ENCODE results near the gene ATOH8.
A peak's percentile ranks its signal among the peaks of the same experiment; 100 is the strongest.

The ATOH8 gene

GRCh38 chr2:85724731-85725181 is 29.0 kb upstream of the ATOH8 start:
- H3K27me3 Mint-ChIP-seq = peaks cover 7 to 27% of the 10 kb centered on the region in 2 donors
- no peak for ATAC-seq (replicated peaks)
- peaks cover 4% of the 10 kb centered on the region for H3K36me3 Mint-ChIP-seq (ENCODE audit: insufficient read depth)
- no peaks in the 10 kb centered on the region for H3K9me3 Mint-ChIP-seq
- DNase-seq = no peak
- H3K27ac Mint-ChIP-seq = peak overlapping the region in 1 of 2 donors; percentile 16
- no peak overlapping the region for H3K4me3 Mint-ChIP-seq
- peaks cover 7 to 10% of the 10 kb centered on the region in 2 donors for H3K4me1 Mint-ChIP-seq (ENCODE audit: low read depth in 2 of 2)

DNA sequence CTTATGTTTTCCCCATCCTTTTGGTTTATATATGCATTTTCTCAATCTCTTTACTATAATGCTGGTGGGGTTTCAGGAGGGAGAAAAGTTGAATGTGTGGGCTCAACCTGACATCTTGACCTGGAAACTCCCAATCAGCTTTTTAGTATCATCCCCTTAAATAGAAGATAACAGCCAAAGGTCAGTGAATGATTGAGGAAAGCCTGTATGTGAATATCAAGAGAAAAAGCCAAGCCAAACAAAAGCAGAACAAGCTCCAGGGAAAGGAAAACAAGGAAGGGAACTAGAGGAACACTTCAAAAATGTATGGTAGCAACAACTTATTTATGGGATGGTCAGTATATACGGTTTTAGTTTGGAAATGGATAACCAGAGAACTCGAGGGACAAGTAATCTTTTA is 28.3 kb upstream of the ATOH8 start:
- peaks cover 9 to 30% of the 10 kb centered on the region in 2 donors for H3K27me3 Mint-ChIP-seq
- DNase-seq (no peak), ATAC-seq (replicated peaks) (no peak)
- H3K9me3 Mint-ChIP-seq = no peaks in the 10 kb centered on the region
- H3K4me1 Mint-ChIP-seq (ENCODE audit: low read depth in 2 of 2) = peaks cover 7 to 10% of the 10 kb centered on the region in 2 donors
- H3K4me3 Mint-ChIP-seq = no peak overlapping the region
- H3K36me3 Mint-ChIP-seq (ENCODE audit: insufficient read depth) = peaks cover 4% of the 10 kb centered on the region
- H3K27ac Mint-ChIP-seq = no peak overlapping the region

- H3K4me1 Mint-ChIP-seq (ENCODE audit: low read depth in 2 of 2) = peaks cover 7 to 10% of the 10 kb centered on the region in 2 donors
- DNase-seq (no peak), ATAC-seq (replicated peaks) (no peak)
- H3K36me3 Mint-ChIP-seq (ENCODE audit: insufficient read depth) = peaks cover 4% of the 10 kb centered on the region
- peaks cover 9 to 30% of the 10 kb centered on the region in 2 donors for H3K27me3 Mint-ChIP-seq
- H3K4me3 Mint-ChIP-seq = no peak overlapping the region
- no peaks in the 10 kb centered on the region for H3K9me3 Mint-ChIP-seq
- H3K27ac Mint-ChIP-seq = no peak overlapping the region
Measured at GRCh38 chr2:85727798-85728197, 26.0 kb upstream of the ATOH8 start.

DNA sequence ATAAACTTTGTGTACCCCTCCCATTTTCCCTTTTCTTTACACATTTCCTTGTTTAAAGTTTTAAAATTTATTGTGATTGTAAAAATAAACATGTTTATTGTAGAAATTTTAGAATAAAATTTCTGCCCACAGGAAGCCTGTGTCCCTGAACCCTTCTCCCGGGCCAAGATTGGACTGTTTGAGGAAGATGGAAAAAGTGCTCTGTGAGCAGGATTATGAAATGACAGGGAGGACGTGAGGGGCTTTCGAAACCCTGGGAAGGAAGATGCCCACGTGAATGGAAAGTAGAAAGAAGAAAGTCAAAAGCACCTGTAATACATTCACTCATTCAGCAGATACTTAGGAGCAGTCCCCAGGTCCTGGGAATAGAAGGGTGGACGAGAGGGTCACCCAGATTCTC is 25.4 kb upstream of the ATOH8 start:
- no peak for ATAC-seq (replicated peaks)
- Mint-ChIP-seq H3K4me1 (ENCODE audit: low read depth in 2 of 2) (peaks cover 7 to 10% of the 10 kb centered on the region in 2 donors), H3K4me3 (no peak overlapping the region), H3K9me3 (no peaks in the 10 kb centered on the region), H3K27me3 (peaks cover 9 to 30% of the 10 kb centered on the region in 2 donors), H3K27ac (no peak overlapping the region), H3K36me3 (ENCODE audit: insufficient read depth) (peaks cover 4% of the 10 kb centered on the region)
- no peak for DNase-seq

DNA sequence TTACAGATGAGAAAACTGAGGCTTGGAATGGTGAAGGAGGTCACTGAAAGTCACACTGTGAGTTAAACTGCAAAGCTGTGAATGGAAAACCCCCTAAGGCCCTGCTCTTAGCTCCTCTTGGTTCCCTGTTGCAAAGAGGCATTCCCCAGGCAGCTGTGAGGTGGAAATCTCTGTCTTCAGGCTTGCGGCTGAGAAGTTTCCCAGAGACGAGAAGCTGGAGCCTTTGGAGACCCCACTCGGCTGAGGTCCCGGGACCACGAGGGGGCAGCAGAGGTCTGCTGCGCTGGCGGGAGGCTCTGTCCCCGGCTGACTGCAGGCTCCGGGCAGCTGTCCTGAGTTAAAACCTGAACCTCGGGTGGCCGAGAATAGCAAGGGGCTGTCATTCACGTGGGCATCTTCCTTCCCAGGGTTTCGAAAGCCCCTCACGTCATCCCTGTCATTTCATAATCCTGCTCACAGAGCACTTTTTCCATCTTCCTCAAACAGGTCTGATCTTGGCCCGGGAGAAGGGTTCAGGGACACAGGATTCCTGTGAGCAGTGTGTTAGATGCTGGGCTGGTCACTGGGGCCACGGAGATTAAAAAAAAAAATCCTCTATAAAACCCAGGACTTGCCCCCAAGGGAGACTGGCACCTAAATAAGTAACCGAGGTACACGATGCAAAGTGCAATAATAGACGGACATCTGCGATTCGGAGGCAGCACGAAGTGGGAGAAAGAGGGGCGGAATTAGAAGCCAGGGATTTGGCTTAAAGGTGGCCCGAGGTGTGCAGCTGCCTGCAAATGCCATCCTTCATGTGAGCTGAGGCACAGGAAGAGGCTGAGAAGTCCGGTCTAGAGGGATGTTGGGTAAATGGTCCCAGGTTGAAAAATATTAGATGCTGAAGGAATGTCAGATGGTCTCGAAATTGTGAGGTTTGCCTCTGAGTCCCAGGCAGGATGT is 24.6 kb upstream of the ATOH8 start:
- Mint-ChIP-seq H3K36me3 (ENCODE audit: insufficient read depth) (peaks cover 4% of the 10 kb centered on the region), H3K4me3 (peak overlapping the region in 1 of 2 donors; percentile 8), H3K27ac (no peak overlapping the region), H3K27me3 (peaks cover 9 to 35% of the 10 kb centered on the region in 2 donors), H3K4me1 (ENCODE audit: low read depth in 2 of 2) (peaks cover 7 to 10% of the 10 kb centered on the region in 2 donors), H3K9me3 (no peaks in the 10 kb centered on the region)
- DNase-seq = peak; percentile 66 to 72 (median 72)
- ATAC-seq (replicated peaks) = peak; percentile 92

GRCh38 chr2:85729825-85730510 is 23.8 kb upstream of the ATOH8 start:
- Mint-ChIP-seq H3K27me3 (peaks cover 9 to 41% of the 10 kb centered on the region in 2 donors), H3K9me3 (no peaks in the 10 kb centered on the region), H3K4me3 (no peak overlapping the region), H3K36me3 (ENCODE audit: insufficient read depth) (peaks cover 4% of the 10 kb centered on the region), H3K27ac (no peak overlapping the region), H3K4me1 (ENCODE audit: low read depth in 2 of 2) (peaks cover 7 to 10% of the 10 kb centered on the region in 2 donors)
- DNase-seq (no peak), ATAC-seq (replicated peaks) (no peak)

- no peak overlapping the region for H3K4me3 Mint-ChIP-seq
- no peaks in the 10 kb centered on the region for H3K9me3 Mint-ChIP-seq
- no peak for ATAC-seq (replicated peaks)
- peaks cover 7 to 10% of the 10 kb centered on the region in 2 donors for H3K4me1 Mint-ChIP-seq (ENCODE audit: low read depth in 2 of 2)
- H3K36me3 Mint-ChIP-seq (ENCODE audit: insufficient read depth) = peaks cover 4% of the 10 kb centered on the region
- no peak overlapping the region for H3K27ac Mint-ChIP-seq
- no peak for DNase-seq
- H3K27me3 Mint-ChIP-seq = peaks cover 9 to 35% of the 10 kb centered on the region in 2 donors
Measured at GRCh38 chr2:85730686-85731230, 23.0 kb upstream of the ATOH8 start.

GRCh38 chr2:85731606-85732005 is 22.2 kb upstream of the ATOH8 start:
- no peaks in the 10 kb centered on the region for H3K9me3 Mint-ChIP-seq
- ATAC-seq (replicated peaks) (no peak), DNase-seq (no peak)
- H3K27ac Mint-ChIP-seq = no peak overlapping the region
- H3K27me3 Mint-ChIP-seq = peaks cover 9 to 33% of the 10 kb centered on the region in 2 donors
- H3K4me3 Mint-ChIP-seq = no peak overlapping the region
- H3K4me1 Mint-ChIP-seq (ENCODE audit: low read depth in 2 of 2) = peaks cover 7 to 10% of the 10 kb centered on the region in 2 donors
- H3K36me3 Mint-ChIP-seq (ENCODE audit: insufficient read depth) = peaks cover 4% of the 10 kb centered on the region

DNA sequence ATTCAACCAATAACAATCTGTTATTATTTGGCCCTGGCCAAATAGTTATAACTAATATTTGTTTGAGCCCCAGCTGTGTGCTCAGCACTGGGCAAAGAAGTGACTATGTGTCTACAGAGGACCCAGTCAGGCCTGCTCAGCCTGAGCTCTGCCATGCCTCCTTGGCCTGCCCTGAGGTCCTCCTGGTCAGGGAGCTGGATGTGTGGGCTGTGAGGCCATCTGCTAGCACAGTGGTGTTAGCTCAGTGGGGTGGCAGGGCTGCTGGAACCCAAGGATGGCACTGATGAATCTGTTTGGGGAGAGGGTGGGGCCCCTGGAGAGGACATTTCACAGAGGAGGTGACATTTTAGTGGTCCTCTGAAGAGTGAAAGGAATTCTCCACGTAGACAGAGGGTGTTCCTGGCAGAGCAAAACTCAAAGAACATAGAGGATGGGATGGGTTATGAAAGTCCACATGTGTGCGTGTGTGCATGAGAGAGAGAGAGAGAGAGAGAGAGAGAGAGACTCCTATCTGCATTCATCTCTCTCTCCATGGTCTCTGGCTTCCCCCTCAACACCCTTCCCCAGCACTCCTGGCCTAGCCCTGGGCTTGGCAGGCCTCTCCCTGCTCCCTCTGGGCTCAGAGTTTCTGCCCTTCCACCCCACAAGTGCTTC is 21.2 kb upstream of the ATOH8 start:
- no peak overlapping the region for H3K27ac Mint-ChIP-seq
- ATAC-seq (replicated peaks) = no peak
- no peak for DNase-seq
- peaks cover 7 to 10% of the 10 kb centered on the region in 2 donors for H3K4me1 Mint-ChIP-seq (ENCODE audit: low read depth in 2 of 2)
- peaks cover 4% of the 10 kb centered on the region for H3K36me3 Mint-ChIP-seq (ENCODE audit: insufficient read depth)
- no peak overlapping the region for H3K4me3 Mint-ChIP-seq
- H3K27me3 Mint-ChIP-seq = peaks cover 14 to 33% of the 10 kb centered on the region in 2 donors
- no peaks in the 10 kb centered on the region for H3K9me3 Mint-ChIP-seq

DNA sequence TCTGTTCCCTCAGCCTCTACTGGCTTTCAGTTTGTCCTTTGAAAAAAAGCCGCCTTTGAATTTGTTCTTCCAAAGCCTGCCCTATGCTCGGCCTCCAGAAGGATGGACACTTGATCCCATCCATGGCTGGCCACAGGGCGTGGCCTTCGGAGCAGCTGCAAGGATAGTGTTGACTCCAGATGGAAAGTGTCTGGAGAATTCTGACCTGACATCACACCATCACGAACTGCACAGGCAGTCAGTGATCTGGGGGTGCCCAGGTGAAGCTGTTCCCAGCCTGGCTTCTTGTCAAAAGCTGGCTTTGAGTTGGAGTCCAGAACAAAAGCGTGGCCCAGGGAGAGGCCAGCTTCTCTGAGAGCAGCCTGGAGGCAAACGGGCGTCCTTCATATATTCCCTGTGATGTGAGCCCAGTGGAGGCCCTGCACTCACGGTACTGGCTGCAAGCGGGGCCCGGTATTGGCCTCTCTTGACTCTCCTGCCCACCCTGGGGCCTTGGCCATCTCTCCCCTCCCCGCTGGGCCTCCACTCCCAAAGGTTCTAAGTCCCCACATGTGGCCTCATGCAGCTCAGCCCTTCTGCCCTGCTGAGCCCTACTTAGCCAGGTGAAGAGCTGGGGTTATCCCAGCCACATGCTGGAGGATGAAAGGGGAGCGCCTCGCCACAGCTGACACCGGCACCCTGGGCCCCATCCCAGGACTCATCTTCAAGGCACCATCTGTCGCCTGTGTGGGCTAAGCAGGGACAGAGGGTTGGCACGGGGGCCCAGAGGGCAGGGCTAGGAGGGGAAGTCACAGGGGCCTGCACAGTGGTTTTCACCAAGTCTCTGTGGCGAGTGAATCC is 20.4 kb upstream of the ATOH8 start:
- H3K27ac Mint-ChIP-seq = no peak overlapping the region
- H3K27me3 Mint-ChIP-seq = peaks cover 14 to 32% of the 10 kb centered on the region in 2 donors

GRCh38 chr2:85734015-85734414 is 19.8 kb upstream of the ATOH8 start:
- H3K36me3 Mint-ChIP-seq (ENCODE audit: insufficient read depth) = peaks cover 1% of the 10 kb centered on the region
- H3K27me3 Mint-ChIP-seq = peaks cover 14 to 25% of the 10 kb centered on the region in 2 donors
- H3K4me3 Mint-ChIP-seq = no peak overlapping the region
- no peaks in the 10 kb centered on the region for H3K9me3 Mint-ChIP-seq
- DNase-seq = no peak
- H3K4me1 Mint-ChIP-seq (ENCODE audit: low read depth in 2 of 2) = peaks cover 5 to 7% of the 10 kb centered on the region in 2 donors
- H3K27ac Mint-ChIP-seq = no peak overlapping the region
- no peak for ATAC-seq (replicated peaks)

More for the DNA sequence above, 20.4 kb upstream of the ATOH8 start:
- H3K9me3 Mint-ChIP-seq = no peaks in the 10 kb centered on the region
- DNase-seq (no peak), ATAC-seq (replicated peaks) (no peak)
- H3K4me3 Mint-ChIP-seq = no peak overlapping the region
- H3K4me1 Mint-ChIP-seq (ENCODE audit: low read depth in 2 of 2) = peaks cover 7 to 10% of the 10 kb centered on the region in 2 donors
- H3K36me3 Mint-ChIP-seq (ENCODE audit: insufficient read depth) = peaks cover 4% of the 10 kb centered on the region

GRCh38 chr2:85734942-85735608 is 18.7 kb upstream of the ATOH8 start:
- Mint-ChIP-seq H3K9me3 (no peaks in the 10 kb centered on the region), H3K4me1 (ENCODE audit: low read depth in 2 of 2) (no peaks in the 10 kb centered on the region), H3K4me3 (no peak overlapping the region), H3K36me3 (ENCODE audit: insufficient read depth) (no peaks in the 10 kb centered on the region), H3K27me3 (peaks cover 10 to 21% of the 10 kb centered on the region in 2 donors), H3K27ac (no peak overlapping the region)
- ATAC-seq (replicated peaks) = no peak
- no peak for DNase-seq
